H1 (cell line): ENCODE results near the gene EHBP1. TPM values are rescaled to one million over a fixed set of nuclear protein-coding genes. Genes with fewer than 3 reads are reported as not detected.

Source experiments
- CTCF ChIA-PET: fragments of 300-600 bp; sonication (Branson Sonifier 250); formaldehyde crosslinking; loops from one replicate; lab custom pipeline; 2021; ENCODE audit not compliant: partially characterized antibody; lab: Charles Lee
- POLR2A ChIA-PET: fragments of 300-600 bp; sonication (Branson Sonifier 250); formaldehyde crosslinking; loops from one replicate; lab custom pipeline; 2021; ENCODE audit warnings: inconsistent platforms; ENCODE audit not compliant: partially characterized antibody; lab: Charles Lee
- DNase-seq, 2 experiments: peaks; one replicate each; pipeline versions ENCODE4 v3.0.0 to v3.0.0-alpha.2; 2010 to 2022; ENCODE audit warnings: low spot score in 2 of 2, low read depth in 1 of 2, mixed read lengths in 1 of 2
- FAIRE-seq: peaks from 2 replicates; lab custom pipeline; 2011; peaks lifted over from hg19 to GRCh38; lab: Jason Lieb, UNC
- H2AFZ ChIP-seq: 2 replicates; pipeline ENCODE4 v1.8.1; 2012; ENCODE audit warnings: low read length, inconsistent platforms
- H2AK5ac ChIP-seq: 2 replicates; pipeline ENCODE4 v1.6.1; 2013; ENCODE audit warnings: low read depth, low read length
- H2BK120ac ChIP-seq: replicated peaks from 2 replicates; pipeline ENCODE3; 2013; ENCODE audit warnings: low read depth, low read length, inconsistent platforms
- H2BK12ac ChIP-seq: 2 replicates; pipeline ENCODE4 v1.6.1; 2013; ENCODE audit warnings: low read depth, low read length
- H2BK15ac ChIP-seq: 2 replicates; pipeline ENCODE4 v1.6.1; 2013; ENCODE audit warnings: low read length
- H2BK20ac ChIP-seq: 2 replicates; pipeline ENCODE4 v1.6.1; 2013; ENCODE audit warnings: low read length
- H2BK5ac ChIP-seq: 2 replicates; pipeline ENCODE4 v1.6.1; 2013; ENCODE audit warnings: low read depth, low read length
- H3K14ac ChIP-seq: 2 replicates; pipeline ENCODE4 v1.6.1; 2013; ENCODE audit warnings: inconsistent platforms; ENCODE audit not compliant: insufficient read length
- H3K18ac ChIP-seq: 2 replicates; pipeline ENCODE4 v1.6.1; 2013; ENCODE audit warnings: low read length; ENCODE audit errors: extremely low read depth
- H3K23ac ChIP-seq: 2 replicates; pipeline ENCODE4 v1.6.1; 2013; ENCODE audit warnings: inconsistent platforms; ENCODE audit not compliant: insufficient read length
- H3K23me2 ChIP-seq: 2 replicates; pipeline ENCODE4 v1.6.1; 2013; ENCODE audit warnings: low read depth, low read length
- H3K27ac ChIP-seq: 2 replicates; pipeline ENCODE4 v1.6.1; 2011; ENCODE audit warnings: low read depth, low read length, inconsistent platforms
- H3K27me3 ChIP-seq, 4 experiments: replicated peaks in 1 of 4; 1 replicate in 1 of 4; 2 replicates in 3 of 4; pipeline versions ENCODE4 v1.6.1 to v1.8.1; 2011 to 2013; ENCODE audit warnings: low read length in 3 of 4, mild to moderate bottlenecking in 3 of 4, inconsistent platforms in 2 of 4, mixed read lengths in 2 of 4, moderate library complexity in 1 of 4; ENCODE audit not compliant: control insufficient read depth in 3 of 4, insufficient read depth in 3 of 4; ENCODE audit errors: extremely low read depth in 1 of 4
- H3K36me3 ChIP-seq, 4 experiments: 2 replicates each; pipeline versions ENCODE4 v1.6.1 to v1.8.1; 2011 to 2013; ENCODE audit warnings: mild to moderate bottlenecking in 4 of 4, low read length in 3 of 4, moderate library complexity in 2 of 4, control low read depth in 1 of 4, inconsistent platforms in 1 of 4; ENCODE audit not compliant: insufficient read depth in 4 of 4, control insufficient read depth in 2 of 4
- H3K4ac ChIP-seq: replicated peaks from 2 replicates; pipeline ENCODE3; 2013; ENCODE audit warnings: low read length, low read depth, mixed read lengths, inconsistent platforms; ENCODE audit not compliant: insufficient read length
- H3K4me1 ChIP-seq, 4 experiments: replicated peaks in 1 of 4; 1 replicate in 1 of 4; 2 replicates in 3 of 4; pipeline versions ENCODE4 v1.6.1 to v1.8.1; 2011 to 2013; ENCODE audit warnings: low read length in 3 of 4, inconsistent platforms in 2 of 4, mixed read lengths in 1 of 4; ENCODE audit not compliant: insufficient read depth in 4 of 4, control insufficient read depth in 3 of 4
- H3K4me2 ChIP-seq, 2 experiments: 2 replicates each; pipeline versions ENCODE4 v1.6.1 to v1.8.1; 2011 to 2013; ENCODE audit warnings: low read depth in 2 of 2, low read length in 2 of 2, control low read depth in 1 of 2, inconsistent platforms in 1 of 2, mild to moderate bottlenecking in 1 of 2; ENCODE audit not compliant: insufficient read depth in 1 of 2
- H3K4me3 ChIP-seq, 4 experiments: fragments of 200-600, 300-600 bp in 1 of 4; sonication (generic), shearing (Covaris generic), sonication (Bioruptor Twin) in 1 of 4; 2 replicates each; pipeline versions ENCODE4 v1.5.1 to v1.8.1; 2011 to 2016; ENCODE audit warnings: low read length in 4 of 4, low read depth in 3 of 4, control low read depth in 2 of 4, inconsistent platforms in 2 of 4, mild to moderate bottlenecking in 2 of 4, mixed read lengths in 1 of 4, moderate library complexity in 1 of 4; ENCODE audit not compliant: insufficient read depth in 2 of 4; ENCODE audit errors: extremely low read depth in 1 of 4
- H3K56ac ChIP-seq: replicated peaks from 2 replicates; pipeline ENCODE3; 2013; ENCODE audit warnings: low read depth, mild to moderate bottlenecking, mixed read lengths, low read length, inconsistent platforms; ENCODE audit not compliant: insufficient read length
- H3K79me1 ChIP-seq: 2 replicates; pipeline ENCODE4 v1.6.1; 2013; ENCODE audit warnings: low read depth, low read length, control low read depth
- H3K79me2 ChIP-seq, 2 experiments: 2 replicates each; pipeline versions ENCODE4 v1.6.1 to v1.8.1; 2012 to 2013; ENCODE audit warnings: low read length in 2 of 2, mild to moderate bottlenecking in 2 of 2, inconsistent platforms in 1 of 2; ENCODE audit not compliant: insufficient read depth in 2 of 2, control insufficient read depth in 1 of 2
- H3K9ac ChIP-seq, 4 experiments: replicated peaks in 1 of 4; 1 replicate in 1 of 4; 2 replicates in 3 of 4; pipeline versions ENCODE4 v1.6.1 to v1.8.1; 2011 to 2013; ENCODE audit warnings: low read depth in 3 of 4, low read length in 3 of 4, control low read depth in 2 of 4, mild to moderate bottlenecking in 2 of 4, moderate library complexity in 2 of 4, inconsistent platforms in 1 of 4; ENCODE audit errors: extremely low read depth in 1 of 4
- H3K9me3 ChIP-seq, 2 experiments: 2 replicates each; pipeline versions ENCODE4 v1.6.1 to v1.8.1; 2012 to 2013; ENCODE audit warnings: mild to moderate bottlenecking in 2 of 2, moderate library complexity in 2 of 2, control low read depth in 1 of 2, inconsistent platforms in 1 of 2, low read depth in 1 of 2, low read length in 1 of 2, mixed read lengths in 1 of 2; ENCODE audit not compliant: insufficient read depth in 2 of 2
- H4K20me1 ChIP-seq, 2 experiments: replicated peaks in 1 of 2; 2 replicates each; pipeline versions ENCODE3 to v1.8.1; 2011 to 2013; ENCODE audit warnings: inconsistent platforms in 2 of 2, low read length in 2 of 2, mild to moderate bottlenecking in 1 of 2; ENCODE audit not compliant: insufficient read depth in 2 of 2, control insufficient read depth in 1 of 2
- H4K5ac ChIP-seq: 2 replicates; pipeline ENCODE4 v1.6.1; 2013; ENCODE audit warnings: low read length, low read depth, mixed read lengths, inconsistent platforms; ENCODE audit not compliant: insufficient read length
- H4K8ac ChIP-seq: 2 replicates; pipeline ENCODE4 v1.8.0; 2013; ENCODE audit warnings: mild to moderate bottlenecking, moderate library complexity, low read length, inconsistent platforms; ENCODE audit not compliant: insufficient read depth; ENCODE audit errors: extremely low read depth
- H4K91ac ChIP-seq: replicated peaks from 2 replicates; pipeline ENCODE3; 2013; ENCODE audit warnings: low read length, mixed read lengths, inconsistent platforms; ENCODE audit not compliant: insufficient read length
- KDM1A ChIP-seq: fragments of 200-600, 300-600 bp; sonication (generic); IDR thresholded peaks from 2 replicates; pipeline ENCODE4 v1.7.1; 2016; ENCODE audit warnings: mild to moderate bottlenecking, low read length, borderline replicate concordance
- NANOG ChIP-seq: IDR thresholded peaks from 2 replicates; pipeline ENCODE4 v1.6.1; 2011; ENCODE audit warnings: low read length, low read depth, mild to moderate bottlenecking, inconsistent platforms; ENCODE audit not compliant: insufficient read depth, poor library complexity, severe bottlenecking
- RAD21 ChIP-seq, 2 experiments: IDR thresholded peaks in 1 of 2; conservative IDR thresholded peaks in 1 of 2; 2 replicates each; pipeline ENCODE4 v1.6.1; 2011; ENCODE audit warnings: low read depth in 2 of 2, low read length in 2 of 2, improper control_type of control experiment in 1 of 2, inconsistent platforms in 1 of 2, mild to moderate bottlenecking in 1 of 2, moderate library complexity in 1 of 2
- RFX5 ChIP-seq: IDR thresholded peaks from 2 replicates; pipeline ENCODE4 v1.6.1; 2011; ENCODE audit warnings: low read depth, low read length, improper control_type of control experiment, borderline replicate concordance
- TEAD4 ChIP-seq: IDR thresholded peaks from 2 replicates; pipeline ENCODE4 v1.6.1; 2012; ENCODE audit warnings: low read depth, low read length, inconsistent platforms, mixed read lengths
- WGBS, 2 experiments: shearing (Covaris generic) in 1 of 2; methylation state at CpG; one replicate each; pipeline versions ENCODE4 v1.1.6 to v1.1.7; 2013 to 2015; ENCODE audit warnings: low lambda C conversion rate in 2 of 2, mixed read lengths in 2 of 2, inconsistent platforms in 1 of 2, low coverage in 1 of 2, missing lambda C conversion rate in 1 of 2; ENCODE audit not compliant: insufficient replicate concordance in 2 of 2, insufficient coverage in 1 of 2, insufficient read length in 1 of 2; ENCODE audit errors: extremely low coverage in 1 of 2, missing lambda C conversion rate in 1 of 2; 5-methylcytosine and 5-hydroxymethylcytosine counted together
- polyA plus RNA-seq, 7 experiments: library from polyadenylated mRNA; depleted of rRNA in 3 of 7; stranded (reverse) in 5 of 7; unstranded in 2 of 7; fragments of >200 nt in 5 of 7; fragments of 200-250 nt in 2 of 7; gene quantifications; 1 replicate in 5 of 7; 2 replicates in 1 of 7; 4 replicates in 1 of 7; pipeline versions ENCODE4 v1.2.1 to v1.2.3, GENCODE V29; 2011 to 2013; ENCODE audit warnings: missing spikeins in 2 of 7, mixed read lengths in 2 of 7
- total RNA-seq: library from RNA; stranded (reverse); fragmentation: NEBNext Ultra II Directional; extraction: Animal tissue kit (Norgen Biotek cat#: 25700); gene quantifications from 2 replicates; pipeline ENCODE4 v1.2.1, GENCODE V29; 2021

Gene EHBP1
- total and polyA plus RNA-seq, 2 of the 8 experiments (the other 6 are each of a cell fraction or from before 2014, with no cell fraction given): 12.0 to 64.1 TPM

DNA sequence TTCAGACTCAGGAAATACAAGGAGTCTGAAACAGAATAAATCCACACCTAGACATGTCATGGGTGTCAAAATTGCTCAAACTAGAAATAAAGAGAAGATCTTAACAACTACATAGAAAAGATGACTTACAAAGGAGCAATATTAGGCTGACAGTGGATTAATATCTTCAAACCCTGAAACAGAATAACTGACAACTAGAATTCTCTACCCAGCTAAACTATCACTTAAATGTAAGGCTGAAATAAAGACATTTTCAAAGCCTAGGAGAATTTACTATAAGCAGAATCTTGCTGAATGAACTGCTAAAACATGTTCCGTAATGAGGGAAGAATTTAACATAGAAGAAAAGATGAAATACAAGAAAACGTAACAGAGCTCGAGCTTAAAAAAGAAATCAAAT is 168.1 kb downstream of the EHBP1 start:
- Histone ChIP-seq H4K91ac (no peak overlapping the region), H3K4me2 (no peak overlapping the region), H3K79me2 (no peaks in the 10 kb centered on the region), H4K20me1 (peaks cover 0 to 2% of the 10 kb centered on the region in 2 experiments), H3K18ac (no peak overlapping the region), H4K8ac (no peak overlapping the region), H2BK5ac (no peak overlapping the region), H3K14ac (no peak overlapping the region), H2BK120ac (no peak overlapping the region), H2BK12ac (no peak overlapping the region), H3K27me3 (no peaks in the 10 kb centered on the region), H3K4ac (no peak overlapping the region), H3K27ac (no peak overlapping the region), H3K4me3 (no peak overlapping the region), H2BK20ac (no peak overlapping the region), H3K4me1 (no peaks in the 10 kb centered on the region), H2AK5ac (no peak overlapping the region), H3K56ac (no peak overlapping the region), H3K23ac (no peak overlapping the region), H3K79me1 (no peaks in the 10 kb centered on the region), H2BK15ac (no peak overlapping the region), H3K23me2 (no peaks in the 10 kb centered on the region), H3K36me3 (peaks cover 0 to 24% (median 9%) of the 10 kb centered on the region in 4 experiments; a peak in 3 of 8 replicates), H2AFZ (no peak overlapping the region), H4K5ac (no peak overlapping the region), H3K9me3 (no peaks in the 10 kb centered on the region; a peak in 1 of 4 replicates), H3K9ac (no peak overlapping the region)
- CTCF ChIA-PET: no interaction called here
- no peak for DNase-seq
- TF ChIP-seq NANOG (no peak), RFX5 (no peak), TEAD4 (no peak), KDM1A (no peak), RAD21 (IDR thresholded peaks at IDR 0.05 in 1 of 2, conservative IDR thresholded peaks at IDR 0.05 in 1 of 2; ENCODE audit: low read depth in 2 of 2, low read length in 2 of 2) (no peak)
- WGBS, 2 experiments: 90% methylated on average over 3 of the region's 3 CpGs; no CpG with 5 or more reads in 1 of the 2 experiments
- FAIRE-seq: no peak
- POLR2A ChIA-PET: no interaction called here
